ENCODE data around the gene TPRG1L. TPM values are rescaled to one million over a fixed set of nuclear protein-coding genes. Genes with fewer than 3 reads are reported as not detected.

TPRG1L gene
- total RNA-seq, 1 donor from 2014 or later = 26.6 TPM

- no peaks in the 10 kb centered on the region for H3K27me3 Mint-ChIP-seq
- peak overlapping the region; percentile 99 for H3K4me3 Mint-ChIP-seq
- no peaks in the 10 kb centered on the region for H3K9me3 Mint-ChIP-seq
- no peak for TF ChIP-seq CTCF (conservative IDR thresholded peaks at IDR 0.05)
- no peak for DNase-seq (ENCODE audit: extremely low spot score, unreplicated experiment)
- H3K4me1 Mint-ChIP-seq (ENCODE audit: unreplicated experiment) = peaks cover 21% of the 10 kb centered on the region
- peak overlapping the region; percentile 84 for H3K27ac Mint-ChIP-seq
- H3K36me3 Mint-ChIP-seq = no peaks in the 10 kb centered on the region
These were observed 514 bp downstream of the TPRG1L start for GRCh38 chr1:3625151-3625907.

DNA sequence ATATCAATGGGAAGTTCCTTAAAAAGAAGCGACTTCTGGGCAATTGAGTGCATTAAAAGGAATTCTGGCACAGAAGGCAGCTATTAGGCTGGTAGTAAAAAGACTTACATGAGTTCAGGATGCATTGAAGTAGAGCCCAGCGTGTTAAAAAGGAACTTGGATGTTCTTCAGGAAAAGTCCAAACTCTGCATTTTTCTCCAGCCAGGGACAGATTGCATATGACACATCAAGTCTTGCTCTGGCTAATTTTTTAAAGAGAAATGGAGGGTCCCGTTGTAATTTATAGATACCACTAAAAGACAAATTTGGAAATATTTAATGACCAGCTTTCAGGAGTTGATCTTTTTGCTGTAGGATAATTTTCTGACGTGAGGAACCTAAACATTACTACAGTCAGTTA lies 1.2 kb downstream of the TPRG1L start:
- H3K27ac Mint-ChIP-seq = peak overlapping the region; percentile 84
- no peak for DNase-seq (ENCODE audit: extremely low spot score, unreplicated experiment)
- peak overlapping the region; percentile 99 for H3K4me3 Mint-ChIP-seq

GRCh38 chr1:3627515-3628253 lies 2.9 kb downstream of the TPRG1L start:
- Mint-ChIP-seq H3K27ac (no peak overlapping the region), H3K27me3 (no peaks in the 10 kb centered on the region), H3K4me1 (ENCODE audit: unreplicated experiment) (peaks cover 21% of the 10 kb centered on the region), H3K9me3 (no peaks in the 10 kb centered on the region), H3K36me3 (no peaks in the 10 kb centered on the region), H3K4me3 (peak overlapping the region; percentile 28)
- no peak for TF ChIP-seq CTCF (conservative IDR thresholded peaks at IDR 0.05)
- DNase-seq (ENCODE audit: extremely low spot score, unreplicated experiment) = no peak

More for the DNA sequence above, 1.2 kb downstream of the TPRG1L start:
- no peaks in the 10 kb centered on the region for H3K36me3 Mint-ChIP-seq
- H3K9me3 Mint-ChIP-seq = no peaks in the 10 kb centered on the region
- H3K27me3 Mint-ChIP-seq = no peaks in the 10 kb centered on the region
- peaks cover 21% of the 10 kb centered on the region for H3K4me1 Mint-ChIP-seq (ENCODE audit: unreplicated experiment)
- no peak for TF ChIP-seq CTCF (conservative IDR thresholded peaks at IDR 0.05)

GRCh38 chr1:3628445-3628844 lies 3.6 kb downstream of the TPRG1L start:
- Mint-ChIP-seq H3K9me3 (no peaks in the 10 kb centered on the region), H3K4me1 (ENCODE audit: unreplicated experiment) (peaks cover 14% of the 10 kb centered on the region), H3K4me3 (peak overlapping the region; percentile 44), H3K36me3 (no peaks in the 10 kb centered on the region), H3K27me3 (no peaks in the 10 kb centered on the region), H3K27ac (no peak overlapping the region)
- TF ChIP-seq CTCF (conservative IDR thresholded peaks at IDR 0.05) = no peak
- no peak for DNase-seq (ENCODE audit: extremely low spot score, unreplicated experiment)

- no peaks in the 10 kb centered on the region for H3K27me3 Mint-ChIP-seq
- H3K36me3 Mint-ChIP-seq = no peaks in the 10 kb centered on the region
- TF ChIP-seq CTCF (conservative IDR thresholded peaks at IDR 0.05) = no peak
- no peak overlapping the region for H3K4me3 Mint-ChIP-seq
- H3K4me1 Mint-ChIP-seq (ENCODE audit: unreplicated experiment) = peaks cover 7% of the 10 kb centered on the region
- no peaks in the 10 kb centered on the region for H3K9me3 Mint-ChIP-seq
- DNase-seq (ENCODE audit: extremely low spot score, unreplicated experiment) = no peak
- H3K27ac Mint-ChIP-seq = no peak overlapping the region
These were observed 4.8 kb downstream of the TPRG1L start for GRCh38 chr1:3629561-3630160.

All from type B pancreatic cell (in vitro differentiated cells).